Fibroblast of skin of scalp (primary cell): ENCODE data around the gene VPS33B. TPM values are rescaled to one million over a fixed set of nuclear protein-coding genes. Genes with fewer than 3 reads are reported as not detected.
A peak's percentile ranks its signal among the peaks of the same experiment; 100 is the strongest.
"Not testable (repeated sequence)": the region's sequence is repeated elsewhere in the genome, so short reads cannot be mapped to it uniquely, and the experiment has no call there.

Experiments
- DNase-seq: peaks from one replicate; pipeline ENCODE4 v3.0.0-alpha.2; 2013
- polyA plus RNA-seq, 2 experiments: library from polyadenylated mRNA; unstranded; fragments of 120-200 nt; gene quantifications; one replicate each; pipeline ENCODE4 v1.2.1, GENCODE V29; 2013; ENCODE audit not compliant: insufficient read length in 2 of 2

Gene VPS33B
- polyA plus RNA-seq (2013, experiment 1 of 2; ENCODE audit: insufficient read length) = 13.8 TPM
- 11.2 TPM for polyA plus RNA-seq (2013, experiment 2 of 2; ENCODE audit: insufficient read length)

GRCh38 chr15:91022075-91022831 lies at the start of gene VPS33B:
Gene VPS33B, minus strand, starts transcription at chr15:91022594. Its CDS starts 345 bp downstream, at chr15:91022249.
- peak; percentile 88 for DNase-seq

GRCh38 chr15:91072161-91072560 lies 49.8 kb upstream of the VPS33B start:
- no peak for DNase-seq

- no peak for DNase-seq
These were observed 48.5 kb upstream of the VPS33B start for GRCh38 chr15:91070872-91071271.

- no peak for DNase-seq
These were observed 46.6 kb upstream of the VPS33B start for GRCh38 chr15:91068966-91069365.

- no peak for DNase-seq
These were observed 46.0 kb upstream of the VPS33B start for GRCh38 chr15:91068436-91068835.

GRCh38 chr15:91067036-91067435 lies 44.6 kb upstream of the VPS33B start:
- DNase-seq = no peak

GRCh38 chr15:91065505-91065904 lies 43.1 kb upstream of the VPS33B start:
- DNase-seq = no peak

GRCh38 chr15:91061997-91062396 lies 39.6 kb upstream of the VPS33B start:
- no peak for DNase-seq

GRCh38 chr15:91061230-91061629 lies 38.8 kb upstream of the VPS33B start:
- DNase-seq = no peak

GRCh38 chr15:91055548-91056331 lies 33.3 kb upstream of the VPS33B start:
- peak; percentile 64 for DNase-seq

- no peak for DNase-seq
These were observed 32.4 kb upstream of the VPS33B start for GRCh38 chr15:91054816-91055215.

- DNase-seq = no peak
These were observed 28.9 kb upstream of the VPS33B start for GRCh38 chr15:91051248-91051647.

GRCh38 chr15:91050128-91050455 lies 27.7 kb upstream of the VPS33B start:
- DNase-seq = no peak

- DNase-seq = peak; percentile 65
These were observed 27.2 kb upstream of the VPS33B start for GRCh38 chr15:91049378-91050127.

GRCh38 chr15:91047545-91048199 lies 25.3 kb upstream of the VPS33B start:
- DNase-seq = no peak

GRCh38 chr15:91046056-91046455 lies 23.7 kb upstream of the VPS33B start:
- DNase-seq = not testable (repeated sequence)

- no peak for DNase-seq
These were observed 22.7 kb upstream of the VPS33B start for GRCh38 chr15:91045065-91045464.

- DNase-seq = no peak
These were observed 20.9 kb upstream of the VPS33B start for GRCh38 chr15:91043202-91043874.

GRCh38 chr15:91040856-91041255 lies 18.5 kb upstream of the VPS33B start:
- no peak for DNase-seq

- no peak for DNase-seq
These were observed 17.6 kb upstream of the VPS33B start for GRCh38 chr15:91039996-91040395.

- DNase-seq = peak; percentile 4
These were observed 10.8 kb upstream of the VPS33B start for GRCh38 chr15:91032919-91033803.
